BLaER1 (cell line): ENCODE measurements around the gene SPIN1.
"Not testable (repeated sequence)": the region's sequence is repeated elsewhere in the genome, so short reads cannot be mapped to it uniquely, and the experiment has no call there.

ENCODE experiments used
- H3K27ac ChIP-seq: shearing (Covaris generic); formaldehyde crosslinking; 2 replicates; pipeline ENCODE4 v1.8.1; 2022
- H3K27me3 ChIP-seq: shearing (Covaris generic); formaldehyde crosslinking; 2 replicates; pipeline ENCODE4 v1.8.1; 2022
- H3K36me3 ChIP-seq: shearing (Covaris generic); formaldehyde crosslinking; 2 replicates; pipeline ENCODE4 v1.8.1; 2022
- H3K4me1 ChIP-seq: shearing (Covaris generic); formaldehyde crosslinking; 2 replicates; pipeline ENCODE4 v1.8.1; 2022
- H3K4me2 ChIP-seq: shearing (Covaris generic); formaldehyde crosslinking; 2 replicates; pipeline ENCODE4 v1.8.1; 2022
- H3K4me3 ChIP-seq: shearing (Covaris generic); formaldehyde crosslinking; 2 replicates; pipeline ENCODE4 v1.8.1; 2022
- H3K9ac ChIP-seq: shearing (Covaris generic); formaldehyde crosslinking; 2 replicates; pipeline ENCODE4 v1.8.1; 2022
- H3K9me3 ChIP-seq: shearing (Covaris generic); formaldehyde crosslinking; 2 replicates; pipeline ENCODE4 v1.8.1; 2022
- H4K20me1 ChIP-seq: shearing (Covaris generic); formaldehyde crosslinking; 2 replicates; pipeline ENCODE4 v1.8.1; 2022
- Cebpa-rat ChIP-seq: shearing (Covaris generic); IDR thresholded peaks from 2 replicates; pipeline ENCODE4 v1.8.1; 2022

The SPIN1 gene

DNA sequence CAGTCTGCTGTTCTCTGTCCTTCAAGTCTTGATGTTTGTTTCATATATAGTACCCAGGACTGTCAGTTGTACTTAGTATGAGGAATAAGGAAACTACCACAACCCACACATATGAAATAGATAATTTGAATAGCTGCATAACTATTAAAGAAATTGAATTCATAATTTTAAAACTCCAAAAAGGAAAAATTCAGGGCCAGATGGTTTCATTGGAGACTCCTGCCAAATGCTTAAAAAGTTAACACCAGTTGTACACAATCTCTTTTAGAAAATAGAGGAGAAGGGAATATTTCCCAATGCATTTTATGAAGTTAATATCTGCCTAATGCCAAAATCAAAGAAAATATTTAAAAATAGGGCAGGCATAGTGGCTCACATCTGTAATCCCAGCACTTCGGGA lies 24.6 kb upstream of the SPIN1 start:
- no peak overlapping the region for H3K27ac ChIP-seq
- H3K4me1 ChIP-seq: no peaks in the 10 kb centered on the region
- H3K9me3 ChIP-seq: peaks cover 39% of the 10 kb centered on the region
- no peak overlapping the region for H3K9ac ChIP-seq
- no peak overlapping the region for H3K4me2 ChIP-seq
- H4K20me1 ChIP-seq: no peaks in the 10 kb centered on the region
- H3K36me3 ChIP-seq: no peaks in the 10 kb centered on the region; the same call in 1 of the 2 replicates
- no peak for TF ChIP-seq Cebpa-rat
- H3K4me3 ChIP-seq: no peak overlapping the region
- H3K27me3 ChIP-seq: no peaks in the 10 kb centered on the region

DNA sequence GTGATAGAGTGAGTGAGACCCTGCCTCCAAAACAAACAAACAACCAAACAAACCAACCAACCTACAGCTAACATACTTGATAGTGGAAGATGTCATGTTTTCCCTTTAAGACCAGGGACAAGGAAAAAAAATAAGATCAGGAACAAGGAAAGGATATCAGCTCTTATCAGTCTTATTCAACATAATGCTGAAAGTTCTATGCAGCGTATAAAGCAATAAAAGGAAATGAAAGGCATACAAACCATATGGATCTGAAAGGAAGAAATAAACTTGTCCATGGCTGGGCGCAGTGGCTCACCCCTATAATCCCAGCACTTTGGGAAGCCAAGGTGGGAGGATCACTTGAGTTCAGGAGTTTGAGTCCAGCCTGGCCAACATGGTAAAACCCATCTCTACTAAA lies 23.5 kb upstream of the SPIN1 start:
- no peak overlapping the region for H3K4me2 ChIP-seq
- H3K9me3 ChIP-seq: peaks cover 41% of the 10 kb centered on the region
- H4K20me1 ChIP-seq: no peaks in the 10 kb centered on the region
- H3K36me3 ChIP-seq: no peaks in the 10 kb centered on the region; the same call in 1 of the 2 replicates
- H3K27ac ChIP-seq: no peak overlapping the region
- no peak overlapping the region for H3K4me3 ChIP-seq
- H3K27me3 ChIP-seq: no peaks in the 10 kb centered on the region
- H3K4me1 ChIP-seq: no peaks in the 10 kb centered on the region
- no peak overlapping the region for H3K9ac ChIP-seq
- no peak for TF ChIP-seq Cebpa-rat

DNA sequence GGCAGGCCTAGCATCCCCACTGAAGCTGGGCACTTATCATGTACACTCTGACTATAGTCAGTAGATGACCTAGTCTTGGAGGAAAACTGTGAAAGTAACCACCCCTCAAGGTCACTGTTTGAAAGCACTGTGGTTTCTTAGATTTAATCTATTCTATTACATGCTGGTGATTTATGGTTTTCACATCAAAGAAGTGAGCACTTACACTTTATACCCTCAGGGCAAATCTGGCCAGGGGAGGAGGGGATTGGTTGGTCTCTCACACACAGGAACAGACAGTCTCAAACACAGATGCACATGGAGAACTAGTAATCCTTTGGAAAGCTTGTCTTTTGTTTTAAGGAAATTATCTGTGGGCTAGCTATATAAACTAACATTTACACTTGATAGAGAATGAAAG lies 17.9 kb upstream of the SPIN1 start:
- Histone ChIP-seq H3K4me1 (no peaks in the 10 kb centered on the region), H3K27me3 (no peaks in the 10 kb centered on the region), H3K9me3 (peaks cover 36% of the 10 kb centered on the region), H3K36me3 (no peaks in the 10 kb centered on the region; the same call in 1 of the 2 replicates), H3K4me2 (no peak overlapping the region), H3K9ac (no peak overlapping the region), H3K4me3 (no peak overlapping the region), H4K20me1 (no peaks in the 10 kb centered on the region), H3K27ac (no peak overlapping the region)
- TF ChIP-seq Cebpa-rat: no peak

DNA sequence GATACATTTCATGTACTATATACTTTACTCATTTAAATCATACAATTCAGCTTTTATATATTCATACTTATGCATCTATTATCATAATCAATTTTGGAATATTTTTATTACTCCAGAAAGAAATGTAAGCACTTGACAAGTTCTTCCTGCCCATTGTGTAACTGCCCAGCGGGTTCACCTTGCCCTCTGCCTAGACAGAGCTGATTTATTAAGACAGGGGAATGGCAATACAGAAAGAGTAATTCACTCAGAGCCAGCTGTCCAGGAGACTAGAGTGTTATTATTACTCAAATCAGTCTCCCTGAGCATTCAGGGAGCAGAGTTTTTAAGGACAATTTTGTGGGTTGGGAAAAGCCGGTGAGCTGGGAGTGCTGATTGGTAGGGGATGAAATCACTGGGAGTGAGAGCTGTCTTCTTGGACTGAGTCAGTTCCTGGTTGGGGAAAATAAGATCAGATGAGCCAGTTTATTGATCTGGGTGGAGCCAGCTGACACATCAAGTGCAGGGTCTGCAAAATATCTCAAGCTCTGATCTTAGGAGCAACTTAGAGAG lies 16.1 kb upstream of the SPIN1 start:
- Histone ChIP-seq H3K4me3 (no peak overlapping the region), H3K4me2 (no peak overlapping the region), H3K9ac (no peak overlapping the region), H3K36me3 (no peaks in the 10 kb centered on the region; the same call in 1 of the 2 replicates), H3K4me1 (no peaks in the 10 kb centered on the region), H3K27me3 (no peaks in the 10 kb centered on the region), H3K27ac (no peak overlapping the region), H4K20me1 (no peaks in the 10 kb centered on the region), H3K9me3 (peaks cover 33% of the 10 kb centered on the region)
- no peak for TF ChIP-seq Cebpa-rat

DNA sequence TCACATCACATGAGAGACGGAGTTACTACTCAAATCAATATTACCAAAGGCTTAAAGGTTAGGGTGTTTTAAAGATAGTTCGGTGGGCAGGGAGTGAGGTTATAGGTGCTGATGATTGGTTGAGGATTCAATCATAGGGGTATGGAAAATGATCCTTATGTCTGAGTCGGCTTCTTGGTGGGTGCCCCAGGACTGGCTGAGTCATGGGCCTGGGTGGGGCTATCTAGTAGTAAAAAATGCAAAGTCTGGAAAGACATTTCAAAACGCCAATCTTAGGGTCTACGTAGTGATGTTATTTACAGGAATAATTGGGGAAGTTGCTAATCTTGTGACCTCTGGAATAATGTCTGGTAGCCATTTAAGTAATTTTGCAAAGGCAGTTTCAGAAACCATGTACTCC lies 15.2 kb upstream of the SPIN1 start:
- Histone ChIP-seq H3K9me3 (peaks cover 30% of the 10 kb centered on the region), H3K9ac (no peak overlapping the region), H3K4me2 (no peak overlapping the region), H3K4me3 (no peak overlapping the region), H3K4me1 (no peaks in the 10 kb centered on the region; the same call in 1 of the 2 replicates), H3K27me3 (no peaks in the 10 kb centered on the region), H4K20me1 (no peaks in the 10 kb centered on the region), H3K27ac (no peak overlapping the region), H3K36me3 (no peaks in the 10 kb centered on the region; the same call in 1 of the 2 replicates)
- TF ChIP-seq Cebpa-rat: no peak

DNA sequence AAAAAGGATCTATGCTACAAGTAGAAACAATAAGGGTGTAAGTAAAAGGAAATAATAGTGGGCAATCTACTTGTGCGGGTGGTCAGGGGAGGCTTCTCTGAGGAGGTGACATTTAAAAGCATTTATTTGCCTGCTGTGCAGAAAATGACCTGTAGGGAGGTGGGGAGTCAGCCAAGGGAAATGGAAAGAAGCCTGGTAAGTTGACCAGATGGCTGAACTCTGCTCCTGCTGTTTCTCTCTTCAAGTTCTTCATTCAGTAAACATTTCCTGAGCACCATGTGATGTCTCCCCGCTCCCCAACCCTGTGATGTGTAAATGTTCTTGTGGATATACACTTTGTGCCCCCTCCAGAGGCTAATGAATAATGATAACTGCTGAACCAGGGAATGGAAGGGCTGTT lies 9.9 kb upstream of the SPIN1 start:
- TF ChIP-seq Cebpa-rat: no peak
- H3K9ac ChIP-seq: no peak overlapping the region
- peaks cover 16% of the 10 kb centered on the region for H3K9me3 ChIP-seq
- no peaks in the 10 kb centered on the region; the same call in 1 of the 2 replicates for H3K4me1 ChIP-seq
- no peak overlapping the region for H3K27ac ChIP-seq
- no peaks in the 10 kb centered on the region for H4K20me1 ChIP-seq
- H3K4me2 ChIP-seq: no peak overlapping the region
- no peaks in the 10 kb centered on the region for H3K36me3 ChIP-seq
- H3K4me3 ChIP-seq: no peak overlapping the region
- no peaks in the 10 kb centered on the region for H3K27me3 ChIP-seq

DNA sequence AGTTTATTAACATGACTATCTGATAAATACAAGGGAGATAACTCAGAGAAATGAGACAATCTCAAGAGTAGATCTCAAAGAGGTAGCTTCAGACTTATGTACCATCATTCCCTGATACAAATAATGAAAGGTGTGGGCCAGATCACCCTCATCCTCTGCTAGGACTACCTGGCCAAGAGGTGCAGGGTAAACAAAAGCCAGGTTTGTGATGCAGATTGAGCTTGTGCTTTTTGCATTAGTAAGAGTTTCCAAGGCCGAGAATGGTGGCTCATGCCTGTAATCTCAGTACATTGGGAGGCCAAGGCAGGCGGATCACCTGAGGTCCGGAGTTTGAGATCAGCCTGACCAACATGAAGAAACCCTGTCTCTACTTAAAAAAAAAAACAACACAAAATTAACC lies 8.9 kb upstream of the SPIN1 start:
- H3K4me2 ChIP-seq: no peak overlapping the region
- no peak overlapping the region for H3K27ac ChIP-seq
- H3K9me3 ChIP-seq: peaks cover 16% of the 10 kb centered on the region
- no peaks in the 10 kb centered on the region for H3K27me3 ChIP-seq
- no peak overlapping the region for H3K9ac ChIP-seq
- TF ChIP-seq Cebpa-rat: no peak
- no peaks in the 10 kb centered on the region for H4K20me1 ChIP-seq
- H3K4me3 ChIP-seq: no peak overlapping the region
- H3K36me3 ChIP-seq: no peaks in the 10 kb centered on the region
- no peaks in the 10 kb centered on the region; the same call in 1 of the 2 replicates for H3K4me1 ChIP-seq

DNA sequence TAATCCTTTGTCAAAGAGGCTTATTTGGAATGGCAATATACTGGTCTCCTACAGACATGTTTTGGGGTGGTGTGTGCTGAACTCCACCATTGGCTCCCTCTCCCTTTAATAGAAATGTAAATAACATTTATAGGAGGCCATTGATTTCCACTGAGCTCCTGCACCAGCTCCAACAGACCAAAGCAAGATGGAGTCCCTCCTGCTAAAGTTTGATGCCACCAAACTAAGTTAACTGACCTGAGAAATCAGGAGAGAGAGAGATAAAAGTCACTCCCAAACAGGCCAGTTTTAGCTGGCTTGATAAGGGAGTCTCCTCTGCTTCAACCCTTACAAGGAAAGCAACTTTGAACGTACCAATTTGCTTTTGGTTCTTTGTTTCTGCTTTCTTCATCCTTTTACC lies 8.1 kb upstream of the SPIN1 start:
- Histone ChIP-seq H3K9me3 (peaks cover 16% of the 10 kb centered on the region), H3K4me2 (no peak overlapping the region), H3K27ac (no peak overlapping the region), H3K9ac (no peak overlapping the region), H3K27me3 (no peaks in the 10 kb centered on the region), H4K20me1 (no peaks in the 10 kb centered on the region), H3K36me3 (no peaks in the 10 kb centered on the region), H3K4me3 (no peak overlapping the region), H3K4me1 (no peaks in the 10 kb centered on the region; the same call in 1 of the 2 replicates)
- no peak for TF ChIP-seq Cebpa-rat

DNA sequence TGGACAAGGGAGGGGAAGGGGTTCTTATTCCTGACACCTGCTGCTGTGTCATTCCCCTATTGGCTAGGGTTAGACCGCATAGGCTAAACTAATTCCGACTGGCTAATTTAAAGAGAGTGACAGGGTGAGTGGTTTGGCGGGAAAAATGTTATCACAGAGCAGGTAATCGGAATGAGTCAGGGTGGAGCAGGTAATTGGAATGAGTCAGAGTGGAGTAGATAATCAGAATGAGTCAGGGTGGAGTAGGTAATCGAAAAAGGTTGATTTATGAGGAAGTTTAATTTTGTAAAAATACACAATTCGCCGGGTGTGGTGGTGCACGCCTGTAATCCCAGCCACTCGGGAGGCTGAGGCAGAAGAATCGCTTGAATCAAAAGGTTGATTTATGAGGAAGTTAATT lies 6.9 kb upstream of the SPIN1 start:
- H4K20me1 ChIP-seq, H3K27ac ChIP-seq, H3K36me3 ChIP-seq, H3K4me3 ChIP-seq, H3K27me3 ChIP-seq, H3K9ac ChIP-seq, H3K4me2 ChIP-seq, H3K4me1 ChIP-seq: not testable (repeated sequence)
- peaks cover 14% of the 10 kb centered on the region for H3K9me3 ChIP-seq

DNA sequence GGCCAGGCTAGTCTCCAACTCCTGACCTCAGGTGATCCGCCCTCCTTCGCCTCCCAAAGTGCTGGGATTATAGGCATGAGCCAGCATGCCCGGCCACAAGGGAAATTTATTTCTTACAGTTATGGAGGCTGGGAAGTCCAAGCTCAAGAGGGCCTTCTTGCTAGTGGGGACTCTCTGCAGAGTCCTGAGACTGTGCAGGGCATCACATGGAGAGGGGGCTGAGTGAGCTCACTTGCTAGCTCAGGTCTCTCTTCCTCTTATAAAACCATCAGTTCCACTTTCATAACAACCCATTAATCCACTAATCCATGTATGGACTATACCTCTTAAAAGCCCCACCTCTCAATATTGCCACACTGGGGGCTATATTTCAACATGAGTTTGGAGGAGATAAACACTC lies 5.1 kb upstream of the SPIN1 start:
- H3K4me2 ChIP-seq: no peak overlapping the region
- H3K36me3 ChIP-seq: no peaks in the 10 kb centered on the region
- no peak overlapping the region for H3K4me3 ChIP-seq
- no peak overlapping the region for H3K9ac ChIP-seq
- H3K27ac ChIP-seq: no peak overlapping the region
- H4K20me1 ChIP-seq: no peaks in the 10 kb centered on the region
- H3K9me3 ChIP-seq: no peaks in the 10 kb centered on the region
- H3K4me1 ChIP-seq: peaks cover 14% of the 10 kb centered on the region
- no peaks in the 10 kb centered on the region for H3K27me3 ChIP-seq
- no peak for TF ChIP-seq Cebpa-rat

DNA sequence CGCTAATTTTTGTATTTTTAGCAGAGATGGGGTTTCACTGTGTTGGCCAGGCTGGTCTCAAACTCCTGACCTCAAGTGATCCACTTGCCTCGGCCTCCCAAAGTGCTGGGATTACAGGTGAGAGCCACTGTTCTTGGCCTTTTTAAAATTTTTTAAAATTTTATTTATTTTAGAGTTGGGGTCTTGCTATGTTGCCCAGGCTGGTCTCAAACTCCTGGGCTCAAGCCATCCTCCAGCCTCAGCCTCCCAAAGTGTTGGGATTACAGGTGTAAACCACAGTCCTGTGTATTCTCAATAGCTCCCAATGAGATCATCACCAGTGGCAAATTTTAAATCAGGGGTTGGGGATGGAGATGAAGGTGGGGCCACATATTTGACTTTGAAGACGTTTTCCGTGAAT lies 2.1 kb upstream of the SPIN1 start:
- peaks cover 32% of the 10 kb centered on the region for H3K4me1 ChIP-seq
- not testable (repeated sequence) for H3K36me3 ChIP-seq, H3K4me3 ChIP-seq, H3K27ac ChIP-seq, H3K9me3 ChIP-seq, H3K9ac ChIP-seq, H3K27me3 ChIP-seq
- peak overlapping the region; percentile 95 for H3K4me2 ChIP-seq
- H4K20me1 ChIP-seq: peaks cover 20% of the 10 kb centered on the region
